HG03520 (cell line): ENCODE measurements around the gene PITHD1.
A peak's percentile ranks its signal among the peaks of the same experiment; 100 is the strongest.
"Not testable (repeated sequence)": the region's sequence is repeated elsewhere in the genome, so short reads cannot be mapped to it uniquely, and the experiment has no call there.

Experiments used
- ATAC-seq: cut with Tn5 transposase; IDR thresholded peaks from one replicate; pipeline ENCODE4 v1.9.1; 2021; ENCODE audit warnings: mild to moderate bottlenecking, moderate library complexity; ENCODE audit not compliant: unreplicated experiment

PITHD1 gene

DNA sequence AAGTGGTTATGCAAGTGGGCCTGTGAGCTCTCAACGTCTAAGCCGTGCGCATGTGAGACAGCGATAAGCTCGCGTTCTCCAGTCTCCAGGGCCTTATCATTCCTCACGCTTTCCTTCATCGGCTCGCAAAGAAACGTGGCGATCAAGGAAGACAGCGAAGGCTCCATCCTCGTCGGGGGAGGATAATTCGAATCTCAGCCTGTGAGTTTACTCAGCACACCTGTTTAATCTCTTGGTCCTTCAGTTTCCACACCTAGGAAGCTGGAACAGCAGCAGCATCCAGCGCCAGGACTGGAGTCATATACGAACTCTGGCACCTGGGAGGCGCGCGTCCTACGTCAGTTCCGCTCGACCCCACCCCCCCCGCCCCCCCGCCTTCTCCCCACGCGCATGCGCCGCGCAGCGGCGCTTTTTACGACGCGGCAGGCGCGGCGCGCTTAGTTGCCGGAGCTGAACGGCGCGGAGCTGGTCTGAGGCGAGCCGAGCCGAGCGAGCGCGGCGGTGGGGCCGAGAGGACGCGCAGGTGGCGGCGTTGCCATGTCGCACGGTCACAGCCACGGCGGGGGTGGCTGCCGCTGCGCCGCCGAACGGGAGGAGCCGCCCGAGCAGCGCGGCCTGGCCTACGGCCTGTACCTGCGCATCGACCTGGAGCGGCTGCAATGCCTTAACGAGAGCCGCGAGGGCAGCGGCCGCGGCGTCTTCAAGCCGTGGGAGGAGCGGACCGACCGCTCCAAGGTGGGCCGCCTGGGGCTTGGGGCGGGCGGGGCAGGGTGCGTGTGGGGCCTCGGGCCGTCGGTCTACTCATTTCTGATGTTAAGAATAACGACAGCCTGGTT, at the start of gene PITHD1:
Gene PITHD1 (plus strand): TSS at position 440 of the 836 bp plus-strand sequence. CDS start 98 bp downstream, at position 538.
- peak; percentile 74 for ATAC-seq

DNA sequence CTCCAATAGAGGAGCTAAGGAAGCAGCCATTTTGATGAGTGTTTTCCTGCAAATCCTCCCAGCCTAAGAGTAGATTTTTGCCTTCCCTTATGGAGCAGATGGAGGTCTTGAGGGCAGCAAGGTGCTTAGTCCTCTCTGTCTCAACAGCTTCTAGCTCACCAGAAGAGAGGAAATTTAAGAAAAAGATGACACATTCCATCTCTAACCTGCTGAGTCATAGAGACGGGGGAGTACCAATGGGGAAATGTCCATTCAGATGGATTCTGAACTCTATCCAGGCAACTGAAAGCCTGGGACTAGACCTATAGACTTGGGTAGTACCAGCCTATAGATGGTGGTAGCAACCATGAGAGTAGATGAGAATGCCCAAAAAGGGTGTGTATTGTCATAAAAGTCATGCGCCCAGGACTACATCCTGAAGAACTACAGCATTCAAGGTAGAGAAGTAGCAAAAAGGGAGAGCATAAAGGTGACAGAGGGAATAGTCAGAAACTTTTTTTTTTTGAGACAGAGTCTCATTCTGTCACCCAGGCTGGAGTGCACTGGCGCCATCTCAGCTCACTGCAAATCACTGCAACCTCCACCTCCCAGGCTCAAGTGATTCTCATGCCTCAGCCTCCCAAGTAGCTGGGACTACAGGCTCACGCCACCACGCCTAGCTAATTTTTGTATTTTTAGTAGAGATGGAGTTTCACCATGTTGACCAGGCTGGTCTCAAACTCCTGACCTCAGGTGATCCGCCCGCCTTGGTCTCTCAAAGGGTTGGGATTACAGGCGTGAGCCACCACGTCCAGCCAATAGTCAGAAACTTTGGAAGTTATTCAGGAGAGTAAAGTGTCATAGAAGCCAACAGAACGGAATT, 45.6 kb upstream of the PITHD1 start:
- ATAC-seq: no peak

DNA sequence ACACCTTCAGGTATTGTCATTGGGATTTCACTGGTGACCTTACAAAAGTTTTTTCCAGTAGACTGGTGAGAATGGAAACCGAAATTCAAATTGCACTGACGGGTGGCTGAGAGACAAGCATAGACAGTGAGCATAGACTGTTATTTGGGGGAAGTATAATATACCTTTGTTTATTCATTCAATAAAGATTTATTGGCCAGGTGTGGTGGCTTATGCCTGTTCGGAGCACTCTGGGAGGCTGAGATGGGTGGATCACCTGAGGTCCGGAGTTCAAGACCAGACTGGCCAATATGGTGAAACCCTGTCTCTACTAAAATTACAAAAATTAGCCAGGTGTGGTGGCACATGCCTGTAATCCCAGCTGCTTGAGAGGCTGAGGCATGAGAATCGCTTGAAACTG, 44.9 kb upstream of the PITHD1 start:
- not testable (repeated sequence) for ATAC-seq

- no peak for ATAC-seq
Measured at GRCh38 chr1:23736437-23737134, 41.6 kb upstream of the PITHD1 start.

- no peak for ATAC-seq
Measured at GRCh38 chr1:23741609-23742008, 36.6 kb upstream of the PITHD1 start.

DNA sequence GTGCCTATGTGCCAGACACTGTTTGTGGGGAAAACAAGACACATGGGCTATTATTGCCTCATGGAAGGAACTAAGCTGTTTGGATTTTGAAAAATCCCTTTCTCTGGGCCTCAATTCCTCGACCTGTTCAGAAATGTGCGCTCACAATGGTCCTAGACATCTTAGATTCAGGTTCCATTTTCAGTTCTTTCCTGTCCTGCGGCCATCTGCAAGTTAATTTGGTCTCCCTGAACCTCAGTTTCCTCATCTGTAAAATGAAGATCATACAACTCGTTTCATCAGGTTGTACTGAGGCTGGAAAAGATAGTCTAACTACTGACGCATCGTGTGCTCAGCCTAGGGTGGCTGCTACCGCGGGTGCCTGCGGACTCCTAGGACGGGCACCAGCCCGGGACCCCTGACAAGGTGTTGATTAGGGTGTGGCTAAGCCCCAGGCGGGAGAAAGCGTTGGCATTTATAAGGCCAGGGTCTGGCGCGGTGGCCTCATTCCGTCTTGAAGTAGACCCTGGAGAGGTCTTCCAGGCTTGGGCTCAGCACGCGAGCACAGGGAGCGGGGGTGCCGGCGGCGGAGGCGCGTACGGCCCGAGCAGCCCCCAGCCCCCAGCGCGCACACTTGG, 35.4 kb upstream of the PITHD1 start:
- ATAC-seq: peak; percentile 9

DNA sequence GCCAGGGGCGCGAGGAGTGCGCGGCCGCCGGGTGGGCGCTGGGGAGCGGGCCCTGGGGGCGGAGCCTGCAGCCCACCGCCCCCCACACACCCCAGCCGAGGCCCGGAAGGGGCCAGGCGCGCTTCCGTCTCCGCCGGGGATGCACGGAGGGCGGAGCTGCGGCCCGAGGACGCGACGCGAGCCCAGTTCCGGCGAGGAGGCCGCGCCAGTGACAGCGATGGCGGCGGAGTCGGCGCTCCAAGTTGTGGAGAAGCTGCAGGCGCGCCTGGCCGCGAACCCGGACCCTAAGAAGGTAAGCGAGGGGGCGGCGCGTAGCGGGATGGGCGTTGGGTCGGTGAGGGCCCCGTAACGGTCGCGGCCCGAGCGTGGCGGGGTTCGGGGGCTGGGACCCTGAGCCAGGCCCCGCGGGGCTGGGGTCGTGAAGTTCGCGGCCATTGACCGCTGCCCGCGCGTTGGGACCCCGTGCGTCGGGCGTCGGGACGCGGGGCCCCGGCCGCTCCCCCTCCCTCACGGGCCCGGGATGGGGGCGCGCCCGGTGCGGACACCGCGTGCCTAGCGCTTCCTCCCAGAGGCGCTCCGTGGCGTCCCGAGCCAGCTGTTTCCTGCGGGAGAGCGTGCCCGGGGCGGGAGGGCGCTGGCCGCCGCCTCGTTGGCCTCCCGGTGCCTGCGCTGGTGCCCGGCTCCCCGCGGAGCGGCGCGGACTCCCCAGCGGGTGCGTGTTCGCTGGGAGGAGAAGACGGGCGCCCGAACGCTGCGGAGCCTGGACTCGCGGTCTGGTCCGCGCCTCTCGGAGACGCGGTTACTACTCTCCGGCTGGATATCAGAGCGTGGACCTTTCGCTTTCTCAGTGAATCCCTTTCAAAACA, 34.7 kb upstream of the PITHD1 start, which contains the start of gene ELOA:
Gene ELOA (plus strand): TSS at position 185 of the 866 bp plus-strand sequence. CDS start 33 bp downstream, at position 218.
- peak; percentile 66 for ATAC-seq

GRCh38 chr1:23745515-23745914, 32.7 kb upstream of the PITHD1 start:
- ATAC-seq: no peak

GRCh38 chr1:23748016-23748415, 30.2 kb upstream of the PITHD1 start:
- no peak for ATAC-seq

- no peak for ATAC-seq
Measured at GRCh38 chr1:23751050-23751814, 27.0 kb upstream of the PITHD1 start.

DNA sequence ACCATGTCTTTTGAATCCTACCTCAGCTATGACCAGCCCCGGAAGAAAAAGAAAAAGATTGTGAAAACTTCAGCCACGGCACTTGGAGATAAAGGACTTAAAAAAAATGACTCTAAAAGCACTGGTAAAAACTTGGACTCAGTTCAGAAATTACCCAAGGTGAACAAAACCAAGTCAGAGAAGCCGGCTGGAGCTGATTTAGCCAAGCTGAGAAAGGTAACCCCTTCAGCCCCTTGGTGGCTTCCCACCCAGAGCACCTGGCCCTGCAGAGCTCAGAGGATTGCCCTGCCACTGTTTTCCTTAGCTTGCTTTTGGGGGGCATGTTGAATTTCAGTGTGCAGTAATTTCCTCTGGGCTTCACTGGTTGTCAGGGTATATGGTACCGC, 26.4 kb upstream of the PITHD1 start:
- ATAC-seq: no peak

DNA sequence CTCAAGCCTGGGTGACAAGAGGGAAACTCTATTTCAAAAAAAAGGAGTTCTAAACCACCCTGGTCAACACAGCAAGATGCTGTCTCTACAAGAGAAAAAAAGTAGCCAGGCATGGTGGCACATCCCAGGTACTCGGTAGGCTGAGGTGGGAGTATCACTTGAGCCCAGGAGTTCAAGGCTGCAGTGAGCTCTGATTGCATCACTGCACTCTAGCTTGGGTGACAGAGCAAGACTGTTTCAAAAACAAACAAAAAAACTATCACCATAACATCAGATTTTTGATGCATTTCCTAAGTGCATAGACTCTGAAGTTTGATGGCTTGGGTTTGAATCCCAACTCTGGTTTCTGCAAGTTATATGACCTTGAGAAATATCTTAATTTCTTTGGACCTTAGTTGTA, 25.3 kb upstream of the PITHD1 start:
- ATAC-seq: no peak

DNA sequence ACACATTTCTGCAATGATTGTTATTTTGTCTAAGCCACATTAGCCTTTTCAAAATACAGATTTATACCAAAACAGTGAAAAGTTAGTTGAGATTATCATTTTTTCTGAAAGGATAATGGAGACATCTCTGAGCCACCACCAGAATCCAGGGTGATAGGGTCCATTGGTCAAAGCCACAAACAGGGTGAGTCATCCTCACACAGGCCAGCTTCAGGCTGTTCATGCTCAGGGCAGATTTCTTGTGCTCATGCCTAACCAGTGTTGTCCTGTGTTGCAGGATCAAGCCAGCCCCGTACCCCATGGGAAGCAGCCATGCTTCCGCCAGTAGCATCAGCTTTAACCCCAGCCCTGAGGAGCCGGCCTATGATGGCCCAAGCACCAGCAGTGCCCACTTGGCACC, 21.5 kb upstream of the PITHD1 start:
- no peak for ATAC-seq

DNA sequence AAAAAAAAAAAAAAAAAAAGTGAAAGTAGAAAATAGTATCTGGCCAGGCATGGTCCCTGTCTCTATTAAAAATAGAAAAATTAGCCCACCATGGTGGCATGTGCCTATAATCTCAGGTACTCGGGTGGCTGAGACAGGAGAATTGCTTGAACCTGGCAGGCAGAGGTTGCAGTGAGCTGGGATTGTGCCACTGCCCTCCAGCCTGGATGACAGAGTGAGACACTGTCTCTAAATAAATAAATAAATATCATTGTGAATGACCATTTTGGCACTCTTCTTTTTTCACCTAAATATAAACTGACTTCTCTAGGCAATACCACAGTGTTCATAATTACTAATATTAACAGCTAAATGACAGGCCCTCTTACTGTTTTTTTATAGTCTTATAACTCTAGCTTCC, 20.4 kb upstream of the PITHD1 start:
- no peak for ATAC-seq

- no peak for ATAC-seq
Measured at GRCh38 chr1:23759277-23759676, 18.9 kb upstream of the PITHD1 start.

GRCh38 chr1:23763041-23763577, 15.1 kb upstream of the PITHD1 start:
- no peak for ATAC-seq

DNA sequence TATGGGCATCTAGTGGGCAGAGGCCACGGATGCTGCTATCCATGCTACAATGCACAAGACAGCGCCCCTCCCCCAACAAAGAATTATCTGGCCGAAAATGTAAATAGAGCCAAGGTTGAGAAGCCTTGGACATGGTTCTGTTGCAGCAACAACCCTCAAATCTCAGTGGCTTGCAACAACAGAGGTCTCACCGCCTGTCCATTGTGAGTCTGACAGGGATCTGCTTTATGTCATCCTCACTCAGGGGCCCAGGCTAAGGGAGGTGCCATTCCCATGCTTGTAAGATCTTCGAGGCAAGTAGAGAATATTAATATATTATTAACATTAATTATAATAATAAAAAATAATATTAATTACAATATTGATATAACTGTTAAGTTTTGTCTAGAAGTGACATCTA, 9.5 kb upstream of the PITHD1 start:
- ATAC-seq: no peak

- peak; percentile 64 for ATAC-seq
Measured at GRCh38 chr1:23772049-23772853, 6.0 kb upstream of the PITHD1 start.
